NB4 (cell line): Measurements from ENCODE around the gene PDPN.

Source experiments
- CTCF ChIP-seq: IDR thresholded peaks from one replicate; pipeline ENCODE4 v1.5.1; 2012; ENCODE audit warnings: low read depth, low read length
- MYC ChIP-seq: IDR thresholded peaks from 2 replicates; pipeline ENCODE4 v1.6.1; 2011; ENCODE audit warnings: low read depth, low read length
- POLR2A ChIP-seq: IDR thresholded peaks from 2 replicates; pipeline ENCODE4 v1.6.1; 2011; ENCODE audit warnings: mild to moderate bottlenecking; ENCODE audit not compliant: insufficient read length; ENCODE audit errors: extremely low read depth
- TF ChIP-seq, protein P1 (sequence below): IDR thresholded peaks from 2 replicates; pipeline ENCODE4 v1.6.1; 2011; ENCODE audit warnings: low read depth, low read length

GRCh38 chr1:13535227-13535626 lies 48.4 kb upstream of the PDPN start:
- TF ChIP-seq CTCF (no peak), POLR2A (no peak), MYC (no peak)
- TF ChIP-seq, protein P1, sequence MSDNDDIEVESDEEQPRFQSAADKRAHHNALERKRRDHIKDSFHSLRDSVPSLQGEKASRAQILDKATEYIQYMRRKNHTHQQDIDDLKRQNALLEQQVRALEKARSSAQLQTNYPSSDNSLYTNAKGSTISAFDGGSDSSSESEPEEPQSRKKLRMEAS: no peak
